Measurements from ENCODE around the gene RPS3. TPM values are rescaled to one million over a fixed set of nuclear protein-coding genes. Genes with fewer than 3 reads are reported as not detected.

The RPS3 gene
- total RNA-seq, 1 donor from 2014 or later = 1,761 TPM

GRCh38 chr11:75431533-75432525, 32.5 kb downstream of the RPS3 start:
- peaks cover 24% of the 10 kb centered on the region for H3K27me3 ChIP-seq (ENCODE audit: low read depth)
- DNase-seq = no peak
- H3K4me1 ChIP-seq = peaks cover 17% of the 10 kb centered on the region
- intact Hi-C loops (cut with DNase I) = no loop called here
- no peaks in the 10 kb centered on the region for H3K36me3 ChIP-seq
- H3K9me3 ChIP-seq = no peaks in the 10 kb centered on the region
- no peak overlapping the region for H3K27ac ChIP-seq
- ATAC-seq = no peak
- TF ChIP-seq CTCF (IDR thresholded peaks at IDR 0.05) = no peak
- H3K4me3 ChIP-seq = no peak overlapping the region

GRCh38 chr11:75432911-75433321, 33.6 kb downstream of the RPS3 start, which contains the start of gene KLHL35:
TSS of gene KLHL35 (minus strand) at chr11:75433203. CDS start at chr11:75430629, 2,574 bp downstream.
- intact Hi-C loops (cut with DNase I) = no loop called here
- H3K27ac ChIP-seq = no peak within 1 kb of the TSS
- DNase-seq (no peak), ATAC-seq (no peak)
- H3K4me1 ChIP-seq = peaks cover 15% of the 10 kb centered on the region
- H3K4me3 ChIP-seq = no peak within 1 kb of the TSS
- no peaks in the 10 kb centered on the region for H3K9me3 ChIP-seq
- peaks cover 24% of the 10 kb centered on the region for H3K27me3 ChIP-seq (ENCODE audit: low read depth)
- no peaks in the 10 kb centered on the region for H3K36me3 ChIP-seq
- no peak for TF ChIP-seq CTCF (IDR thresholded peaks at IDR 0.05)

DNA sequence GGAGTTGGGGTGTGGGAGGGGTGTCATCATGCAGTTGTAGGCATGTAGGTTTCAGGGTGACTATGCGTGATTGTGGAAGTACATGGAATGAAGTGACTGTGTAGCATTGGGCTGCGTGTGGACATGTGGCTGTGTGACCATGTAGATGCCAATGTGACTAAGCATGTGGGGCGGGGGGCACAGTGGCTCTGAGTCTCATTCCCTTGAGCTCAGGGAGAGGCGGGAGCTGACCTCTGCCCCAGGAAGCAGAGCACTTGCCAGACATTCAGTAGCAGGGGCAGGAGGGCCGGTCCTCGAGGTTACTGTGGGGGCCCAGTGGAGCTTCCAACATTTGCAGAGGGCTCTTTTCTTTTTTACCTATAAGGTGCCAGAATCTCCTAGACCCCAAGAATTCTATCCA, 34.1 kb downstream of the RPS3 start:
- ATAC-seq (no peak), DNase-seq (no peak)
- peaks cover 24% of the 10 kb centered on the region for H3K27me3 ChIP-seq (ENCODE audit: low read depth)
- intact Hi-C loops (cut with DNase I) = no loop called here
- TF ChIP-seq CTCF (IDR thresholded peaks at IDR 0.05) = no peak
- H3K4me3 ChIP-seq = no peak overlapping the region
- H3K4me1 ChIP-seq = peaks cover 14% of the 10 kb centered on the region
- no peaks in the 10 kb centered on the region for H3K36me3 ChIP-seq
- H3K9me3 ChIP-seq = no peaks in the 10 kb centered on the region
- no peak overlapping the region for H3K27ac ChIP-seq

GRCh38 chr11:75434051-75434450, 34.7 kb downstream of the RPS3 start:
- Histone ChIP-seq H3K4me3 (no peak overlapping the region), H3K27ac (no peak overlapping the region), H3K36me3 (no peaks in the 10 kb centered on the region), H3K9me3 (no peaks in the 10 kb centered on the region), H3K4me1 (peaks cover 14% of the 10 kb centered on the region), H3K27me3 (ENCODE audit: low read depth) (peaks cover 24% of the 10 kb centered on the region)
- intact Hi-C loops (cut with DNase I) = no loop called here
- no peak for ATAC-seq
- no peak for DNase-seq
- TF ChIP-seq CTCF (IDR thresholded peaks at IDR 0.05) = no peak

- H3K9me3 ChIP-seq = no peaks in the 10 kb centered on the region
- H3K27me3 ChIP-seq (ENCODE audit: low read depth) = peaks cover 21% of the 10 kb centered on the region
- H3K4me3 ChIP-seq = no peak overlapping the region
- peaks cover 7% of the 10 kb centered on the region for H3K4me1 ChIP-seq
- H3K27ac ChIP-seq = no peak overlapping the region
- intact Hi-C loops (cut with DNase I) = no loop called here
- H3K36me3 ChIP-seq = no peaks in the 10 kb centered on the region
- ATAC-seq (no peak), DNase-seq (no peak)
- no peak for TF ChIP-seq CTCF (IDR thresholded peaks at IDR 0.05)
Measured at GRCh38 chr11:75434886-75435570, 35.7 kb downstream of the RPS3 start.

Data from lower lobe of right lung (tissue), 2 donors.